ENCODE results near the gene GABBR2. TPM values are rescaled to one million over a fixed set of nuclear protein-coding genes. Genes with fewer than 3 reads are reported as not detected.

GABBR2 gene
- total and polyA plus RNA-seq, 2 donors, result 0.14 TPM

GRCh38 chr9:98432134-98432533 is 276.6 kb downstream of the GABBR2 start:
- WGBS, result 92% methylated on average over 6 of the region's 6 CpGs
- Histone ChIP-seq H3K27ac (ENCODE audit: low read depth in 1 of 2, low read length in 1 of 2) (no peak overlapping the region), H3K27me3 (ENCODE audit: control insufficient read depth in 2 of 2, insufficient read depth in 1 of 2, low read length in 1 of 2) (no peaks in the 10 kb centered on the region)

GRCh38 chr9:98430535-98431292 is 278.0 kb downstream of the GABBR2 start:
- peaks cover 0 to 5% of the 10 kb centered on the region in 2 donors for H3K9me3 ChIP-seq (ENCODE audit: control insufficient read depth in 2 of 2, insufficient read depth in 1 of 2, low read length in 1 of 2)
- H3K4me3 ChIP-seq (ENCODE audit: low read length in 2 of 2), result no peak overlapping the region
- no peak for DNase-seq (ENCODE audit: low read depth in 6 of 9, low spot score in 9 of 9)
- no peaks in the 10 kb centered on the region for H3K27me3 ChIP-seq (ENCODE audit: control insufficient read depth in 2 of 2, insufficient read depth in 1 of 2, low read length in 1 of 2)
- H3K4me1 ChIP-seq (ENCODE audit: control insufficient read depth in 2 of 2, insufficient read depth in 2 of 2, low read length in 2 of 2), result no peaks in the 10 kb centered on the region
- no peak overlapping the region for H3K27ac ChIP-seq (ENCODE audit: low read depth in 1 of 2, low read length in 1 of 2)
- H3K36me3 ChIP-seq (ENCODE audit: control insufficient read depth in 2 of 2, insufficient read depth in 2 of 2, low read length in 1 of 2), result no peaks in the 10 kb centered on the region
- 83% methylated on average over 3 of the region's 3 CpGs for WGBS

More at GRCh38 chr9:98432134-98432533, 276.6 kb downstream of the GABBR2 start:
- Histone ChIP-seq H3K4me3 (ENCODE audit: low read length in 2 of 2) (no peak overlapping the region), H3K9me3 (ENCODE audit: control insufficient read depth in 2 of 2, insufficient read depth in 1 of 2, low read length in 1 of 2) (peaks cover 0 to 5% of the 10 kb centered on the region in 2 donors), H3K36me3 (ENCODE audit: control insufficient read depth in 2 of 2, insufficient read depth in 2 of 2, low read length in 1 of 2) (no peaks in the 10 kb centered on the region), H3K4me1 (ENCODE audit: control insufficient read depth in 2 of 2, insufficient read depth in 2 of 2, low read length in 2 of 2) (no peaks in the 10 kb centered on the region)
- no peak for DNase-seq (ENCODE audit: low read depth in 6 of 9, low spot score in 9 of 9)

- no peaks in the 10 kb centered on the region for H3K27me3 ChIP-seq (ENCODE audit: control insufficient read depth in 2 of 2, insufficient read depth in 1 of 2, low read length in 1 of 2)
- H3K27ac ChIP-seq (ENCODE audit: low read depth in 1 of 2, low read length in 1 of 2), result no peak overlapping the region
- peaks cover 0 to 3% of the 10 kb centered on the region in 2 donors for H3K9me3 ChIP-seq (ENCODE audit: control insufficient read depth in 2 of 2, insufficient read depth in 1 of 2, low read length in 1 of 2)
- no peak overlapping the region for H3K4me3 ChIP-seq (ENCODE audit: low read length in 2 of 2)
- H3K4me1 ChIP-seq (ENCODE audit: control insufficient read depth in 2 of 2, insufficient read depth in 2 of 2, low read length in 2 of 2), result no peaks in the 10 kb centered on the region
- no peaks in the 10 kb centered on the region for H3K36me3 ChIP-seq (ENCODE audit: control insufficient read depth in 2 of 2, insufficient read depth in 2 of 2, low read length in 1 of 2)
- WGBS, result 67% methylated on average over 1 of the region's 1 CpG
- no peak for DNase-seq (ENCODE audit: low read depth in 6 of 9, low spot score in 9 of 9)
Observed at GRCh38 chr9:98429613-98430012, 279.1 kb downstream of the GABBR2 start.

GRCh38 chr9:98428454-98428853 is 280.3 kb downstream of the GABBR2 start:
- Histone ChIP-seq H3K4me3 (ENCODE audit: low read length in 2 of 2) (no peak overlapping the region), H3K9me3 (ENCODE audit: control insufficient read depth in 2 of 2, insufficient read depth in 1 of 2, low read length in 1 of 2) (no peaks in the 10 kb centered on the region), H3K27ac (ENCODE audit: low read depth in 1 of 2, low read length in 1 of 2) (no peak overlapping the region), H3K36me3 (ENCODE audit: control insufficient read depth in 2 of 2, insufficient read depth in 2 of 2, low read length in 1 of 2) (no peaks in the 10 kb centered on the region), H3K27me3 (ENCODE audit: control insufficient read depth in 2 of 2, insufficient read depth in 1 of 2, low read length in 1 of 2) (no peaks in the 10 kb centered on the region), H3K4me1 (ENCODE audit: control insufficient read depth in 2 of 2, insufficient read depth in 2 of 2, low read length in 2 of 2) (no peaks in the 10 kb centered on the region)
- WGBS, result 97% methylated on average over 2 of the region's 2 CpGs
- no peak for DNase-seq (ENCODE audit: low read depth in 6 of 9, low spot score in 9 of 9)

GRCh38 chr9:98427491-98427890 is 281.2 kb downstream of the GABBR2 start:
- no peak overlapping the region for H3K27ac ChIP-seq (ENCODE audit: low read depth in 1 of 2, low read length in 1 of 2)
- no peak overlapping the region for H3K4me3 ChIP-seq (ENCODE audit: low read length in 2 of 2)
- 98% methylated on average over 5 of the region's 5 CpGs for WGBS
- no peaks in the 10 kb centered on the region for H3K36me3 ChIP-seq (ENCODE audit: control insufficient read depth in 2 of 2, insufficient read depth in 2 of 2, low read length in 1 of 2)
- H3K4me1 ChIP-seq (ENCODE audit: control insufficient read depth in 2 of 2, insufficient read depth in 2 of 2, low read length in 2 of 2), result no peaks in the 10 kb centered on the region
- H3K9me3 ChIP-seq (ENCODE audit: control insufficient read depth in 2 of 2, insufficient read depth in 1 of 2, low read length in 1 of 2), result no peaks in the 10 kb centered on the region
- no peaks in the 10 kb centered on the region for H3K27me3 ChIP-seq (ENCODE audit: control insufficient read depth in 2 of 2, insufficient read depth in 1 of 2, low read length in 1 of 2)
- DNase-seq (ENCODE audit: low read depth in 6 of 9, low spot score in 9 of 9), result no peak

GRCh38 chr9:98425079-98425478 is 283.7 kb downstream of the GABBR2 start:
- Histone ChIP-seq H3K27me3 (ENCODE audit: control insufficient read depth in 2 of 2, insufficient read depth in 1 of 2, low read length in 1 of 2) (no peaks in the 10 kb centered on the region), H3K4me1 (ENCODE audit: control insufficient read depth in 2 of 2, insufficient read depth in 2 of 2, low read length in 2 of 2) (no peaks in the 10 kb centered on the region), H3K27ac (ENCODE audit: low read depth in 1 of 2, low read length in 1 of 2) (no peak overlapping the region), H3K36me3 (ENCODE audit: control insufficient read depth in 2 of 2, insufficient read depth in 2 of 2, low read length in 1 of 2) (no peaks in the 10 kb centered on the region), H3K9me3 (ENCODE audit: control insufficient read depth in 2 of 2, insufficient read depth in 1 of 2, low read length in 1 of 2) (no peaks in the 10 kb centered on the region), H3K4me3 (ENCODE audit: low read length in 2 of 2) (no peak overlapping the region)
- no peak for DNase-seq (ENCODE audit: low read depth in 6 of 9, low spot score in 9 of 9)
- 85% methylated on average over 3 of the region's 3 CpGs for WGBS

- Histone ChIP-seq H3K9me3 (ENCODE audit: control insufficient read depth in 2 of 2, insufficient read depth in 1 of 2, low read length in 1 of 2) (no peaks in the 10 kb centered on the region), H3K36me3 (ENCODE audit: control insufficient read depth in 2 of 2, insufficient read depth in 2 of 2, low read length in 1 of 2) (no peaks in the 10 kb centered on the region), H3K27me3 (ENCODE audit: control insufficient read depth in 2 of 2, insufficient read depth in 1 of 2, low read length in 1 of 2) (peaks cover 0 to 3% of the 10 kb centered on the region in 2 donors), H3K4me1 (ENCODE audit: control insufficient read depth in 2 of 2, insufficient read depth in 2 of 2, low read length in 2 of 2) (no peaks in the 10 kb centered on the region), H3K27ac (ENCODE audit: low read depth in 1 of 2, low read length in 1 of 2) (no peak overlapping the region), H3K4me3 (ENCODE audit: low read length in 2 of 2) (no peak overlapping the region)
- DNase-seq (ENCODE audit: low read depth in 6 of 9, low spot score in 9 of 9), result no peak
- 90% methylated on average over 5 of the region's 5 CpGs for WGBS
Observed at GRCh38 chr9:98419260-98419603, 289.5 kb downstream of the GABBR2 start.

- WGBS, result 95% methylated on average over 8 of the region's 8 CpGs
- no peak overlapping the region for H3K27ac ChIP-seq (ENCODE audit: low read depth in 1 of 2, low read length in 1 of 2)
- no peak for DNase-seq (ENCODE audit: low read depth in 6 of 9, low spot score in 9 of 9)
- no peaks in the 10 kb centered on the region for H3K36me3 ChIP-seq (ENCODE audit: control insufficient read depth in 2 of 2, insufficient read depth in 2 of 2, low read length in 1 of 2)
- H3K4me1 ChIP-seq (ENCODE audit: control insufficient read depth in 2 of 2, insufficient read depth in 2 of 2, low read length in 2 of 2), result no peaks in the 10 kb centered on the region
- H3K9me3 ChIP-seq (ENCODE audit: control insufficient read depth in 2 of 2, insufficient read depth in 1 of 2, low read length in 1 of 2), result no peaks in the 10 kb centered on the region
- no peak overlapping the region for H3K4me3 ChIP-seq (ENCODE audit: low read length in 2 of 2)
- peaks cover 0 to 3% of the 10 kb centered on the region in 2 donors for H3K27me3 ChIP-seq (ENCODE audit: control insufficient read depth in 2 of 2, insufficient read depth in 1 of 2, low read length in 1 of 2)
Observed at GRCh38 chr9:98418578-98419259, 290.0 kb downstream of the GABBR2 start.
